ENCODE results near the gene PKDREJ. TPM values are rescaled to one million over a fixed set of nuclear protein-coding genes. Genes with fewer than 3 reads are reported as not detected.

PKDREJ gene
- total RNA-seq, 1 experiment from 2014 or later, result not detected

- ChIA-PET POLR2A (no interaction called here), CTCF (no interaction called here)
- BruUV-seq (replicated peaks), result no TSS peak
- Histone ChIP-seq H3K9me3 (ENCODE audit: control insufficient read depth, insufficient read depth, low read depth, low read length) (no peaks in the 10 kb centered on the region), H3K27me3 (ENCODE audit: control insufficient read depth, insufficient read depth, low read length) (no peaks in the 10 kb centered on the region), H3K27ac (ENCODE audit: low read length) (no peak overlapping the region), H3K4me1 (ENCODE audit: control insufficient read depth, insufficient read depth, low read length) (no peaks in the 10 kb centered on the region; the same call in 1 of the 2 replicates), H3K4me3 (ENCODE audit: low read depth in 2 of 2, low read length in 2 of 2) (no peak overlapping the region), H3K36me3 (ENCODE audit: control insufficient read depth, insufficient read depth, low read length) (no peaks in the 10 kb centered on the region)
- DNase-seq (ENCODE audit: low read depth, low spot score), result no peak
- in situ Hi-C loops (cut with HindIII; ENCODE audit: low pct_unique_long_range_greater_than_20kb, low sequenced_read_pairs) (no loop called here), intact Hi-C loops (cut with micrococcal nuclease; ENCODE audit: unreplicated experiment) (no loop called here)
- ATAC-seq, result no peak
- TF ChIP-seq POLR2AphosphoS5 (IDR thresholded peaks at IDR 0.05; ENCODE audit: low read depth, low read length) (no peak), CTCF (IDR thresholded peaks at IDR 0.05) (no peak), SIN3A (IDR thresholded peaks at IDR 0.05; ENCODE audit: borderline replicate concordance, insufficient read depth, low read depth, low read length) (no peak), TCF7L2 (IDR thresholded peaks at IDR 0.05; ENCODE audit: low read depth, low read length) (no peak), REST (IDR thresholded peaks at IDR 0.05; ENCODE audit: insufficient read depth in 1 of 2, low read depth in 2 of 2, low read length in 1 of 2) (no peak)
Observed at GRCh38 chr22:46238541-46238940, 24.6 kb downstream of the PKDREJ start.

GRCh38 chr22:46237453-46238124, 25.6 kb downstream of the PKDREJ start:
- BruUV-seq (replicated peaks), result no TSS peak
- Histone ChIP-seq H3K4me3 (ENCODE audit: low read depth in 2 of 2, low read length in 2 of 2) (no peak overlapping the region), H3K27ac (ENCODE audit: low read length) (no peak overlapping the region), H3K36me3 (ENCODE audit: control insufficient read depth, insufficient read depth, low read length) (no peaks in the 10 kb centered on the region), H3K4me1 (ENCODE audit: control insufficient read depth, insufficient read depth, low read length) (no peaks in the 10 kb centered on the region; the same call in 1 of the 2 replicates), H3K27me3 (ENCODE audit: control insufficient read depth, insufficient read depth, low read length) (no peaks in the 10 kb centered on the region), H3K9me3 (ENCODE audit: control insufficient read depth, insufficient read depth, low read depth, low read length) (no peaks in the 10 kb centered on the region)
- in situ Hi-C loops (cut with HindIII; ENCODE audit: low pct_unique_long_range_greater_than_20kb, low sequenced_read_pairs), result no loop called here
- DNase-seq (ENCODE audit: low read depth, low spot score) (no peak), ATAC-seq (no peak)
- intact Hi-C loops (cut with micrococcal nuclease; ENCODE audit: unreplicated experiment), result no loop called here
- POLR2A ChIA-PET, result no interaction called here
- CTCF ChIA-PET, result no interaction called here
- TF ChIP-seq CTCF (IDR thresholded peaks at IDR 0.05), result no peak
- TF ChIP-seq REST (IDR thresholded peaks at IDR 0.05; ENCODE audit: insufficient read depth in 1 of 2, low read depth in 2 of 2, low read length in 1 of 2), result no peak
